ENCODE measurements around the gene FAM83E.

The FAM83E gene

GRCh38 chr19:48613024-48613851, 1.6 kb downstream of the FAM83E start:
- DNase-seq (ENCODE audit: extremely low read depth, low read depth), result no peak
- TF ChIP-seq CTCF (IDR thresholded peaks at IDR 0.05; ENCODE audit: low read depth, low read length), result no peak

GRCh38 chr19:48611872-48612271, 3.0 kb downstream of the FAM83E start:
- DNase-seq (ENCODE audit: extremely low read depth, low read depth), result no peak
- TF ChIP-seq CTCF (IDR thresholded peaks at IDR 0.05; ENCODE audit: low read depth, low read length), result no peak

DNA sequence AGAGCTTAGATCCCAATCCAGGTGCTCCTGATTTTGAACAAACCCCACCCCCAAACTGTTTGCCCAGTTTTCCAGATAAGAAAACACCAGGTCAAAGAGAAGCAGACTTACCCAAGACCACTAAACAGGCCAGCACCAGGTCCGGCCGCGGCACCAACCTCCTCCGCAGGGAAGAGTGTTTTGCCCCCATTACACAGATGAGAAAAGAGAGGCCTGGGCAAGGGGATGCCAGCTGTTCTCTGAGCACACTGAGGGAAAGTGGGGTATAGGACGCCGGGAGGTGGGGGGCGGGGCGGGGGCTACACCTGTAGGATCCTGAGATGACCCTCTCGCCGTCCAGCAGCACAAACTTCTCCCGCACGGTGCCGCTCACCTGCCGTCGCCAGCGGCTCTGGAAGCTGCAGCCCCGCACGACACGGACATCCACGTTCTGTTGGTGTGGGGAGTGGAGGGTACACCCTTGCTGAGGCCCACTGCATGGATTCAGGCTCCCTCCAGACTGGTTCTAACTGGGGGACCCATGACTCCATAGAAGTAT, 5.2 kb downstream of the FAM83E start:
- TF ChIP-seq CTCF (IDR thresholded peaks at IDR 0.05; ENCODE audit: low read depth, low read length), result no peak
- DNase-seq (ENCODE audit: extremely low read depth, low read depth), result no peak

GRCh38 chr19:48608798-48609263, 6.0 kb downstream of the FAM83E start:
- no peak for DNase-seq (ENCODE audit: extremely low read depth, low read depth)
- peak; percentile 55 for TF ChIP-seq CTCF (IDR thresholded peaks at IDR 0.05; ENCODE audit: low read depth, low read length)

GRCh38 chr19:48607359-48607755, 7.5 kb downstream of the FAM83E start:
- no peak for TF ChIP-seq CTCF (IDR thresholded peaks at IDR 0.05; ENCODE audit: low read depth, low read length)
- no peak for DNase-seq (ENCODE audit: extremely low read depth, low read depth)

- no peak for TF ChIP-seq CTCF (IDR thresholded peaks at IDR 0.05; ENCODE audit: low read depth, low read length)
- DNase-seq (ENCODE audit: extremely low read depth, low read depth), result no peak
Measured at GRCh38 chr19:48606463-48607358, 8.2 kb downstream of the FAM83E start, which contains the start of gene SPACA4. Gene SPACA4 (plus strand): TSS chr19:48606742. CDS start chr19:48606979, 237 bp downstream.
